Stimulated activated CD8-positive, alpha-beta memory T cell treated with anti-CD3 and anti-CD28 coated beads, Interleukin-7, amount 100 ng/mL, for 4 hours (primary cell): ENCODE data around the gene MALRD1.
"Not testable (repeated sequence)": the region's sequence is repeated elsewhere in the genome, so short reads cannot be mapped to it uniquely, and the experiment has no call there.

Experiments
- DNase-seq, 2 donors: peaks; one replicate each; pipeline ENCODE4 v3.0.0-alpha.2; 2020; ENCODE audit warnings: low read depth in 2 of 2

Gene MALRD1

GRCh38 chr10:19493917-19494316 is 445.3 kb downstream of the MALRD1 start:
- DNase-seq: no peak

GRCh38 chr10:19497026-19497425 is 448.4 kb downstream of the MALRD1 start:
- no peak for DNase-seq

GRCh38 chr10:19498393-19499290 is 450.0 kb downstream of the MALRD1 start:
- no peak for DNase-seq

GRCh38 chr10:19499291-19499770 is 450.7 kb downstream of the MALRD1 start:
- no peak for DNase-seq

- DNase-seq: no peak
These were observed 452.4 kb downstream of the MALRD1 start for GRCh38 chr10:19500959-19501358.

- DNase-seq: no peak
These were observed 457.0 kb downstream of the MALRD1 start for GRCh38 chr10:19505320-19506312.

- not testable (repeated sequence) for DNase-seq
These were observed 461.6 kb downstream of the MALRD1 start for GRCh38 chr10:19510005-19510732.

- DNase-seq: no peak
These were observed 469.5 kb downstream of the MALRD1 start for GRCh38 chr10:19518109-19518508.

- DNase-seq: no peak
These were observed 470.0 kb downstream of the MALRD1 start for GRCh38 chr10:19518632-19519031.

GRCh38 chr10:19531324-19531723 is 482.7 kb downstream of the MALRD1 start:
- DNase-seq: no peak

- no peak for DNase-seq
These were observed 483.8 kb downstream of the MALRD1 start for GRCh38 chr10:19532411-19532810.

GRCh38 chr10:19541299-19541698 is 492.7 kb downstream of the MALRD1 start:
- no peak for DNase-seq

- DNase-seq: no peak
These were observed 497.6 kb downstream of the MALRD1 start for GRCh38 chr10:19546224-19546623.

GRCh38 chr10:19549503-19549902 is 500.9 kb downstream of the MALRD1 start:
- DNase-seq: no peak

- no peak for DNase-seq
These were observed 508.1 kb downstream of the MALRD1 start for GRCh38 chr10:19556666-19557065.

- no peak for DNase-seq
These were observed 512.6 kb downstream of the MALRD1 start for GRCh38 chr10:19561181-19561580.

- DNase-seq: no peak
These were observed 515.0 kb downstream of the MALRD1 start for GRCh38 chr10:19563388-19564141.

GRCh38 chr10:19570120-19570519 is 521.5 kb downstream of the MALRD1 start:
- DNase-seq: no peak

GRCh38 chr10:19570991-19571390 is 522.4 kb downstream of the MALRD1 start:
- DNase-seq: no peak

GRCh38 chr10:19572056-19572455 is 523.5 kb downstream of the MALRD1 start:
- no peak for DNase-seq

GRCh38 chr10:19576576-19576975 is 528.0 kb downstream of the MALRD1 start:
- no peak for DNase-seq
